IMR-90 (cell line): ENCODE data around the gene NLGN1. TPM values are rescaled to one million over a fixed set of nuclear protein-coding genes. Genes with fewer than 3 reads are reported as not detected.

Source experiments
- ATAC-seq: fragments of 200-7000 bp; cut with Tn5 transposase; 2 replicates; pipeline ENCODE4 v1.9.1; 2020; ENCODE audit warnings: low read depth, mild to moderate bottlenecking, moderate library complexity
- BruUV-seq: library from RNA; stranded (reverse); fragments of 400-500 nt; replicated peaks from 2 replicates; lab custom pipeline; 2021; lab: Mats Ljungman, UMichigan
- CTCF ChIA-PET: fragments of 300-600 bp; formaldehyde crosslinking; extraction: SDS; loops from one replicate; lab custom pipeline; 2021; ENCODE audit warnings: antibody characterized with exemption; lab: Yijun Ruan, JAX
- POLR2A ChIA-PET: fragments of 300-600 bp; sonication (Branson Sonifier 250); formaldehyde crosslinking; loops from one replicate; lab custom pipeline; 2022; ENCODE audit warnings: antibody characterized with exemption; ENCODE audit not compliant: unreplicated experiment; lab: Charles Lee
- DNase-seq: peaks from one replicate; pipeline ENCODE4 v3.0.0; 2013
- H2AFZ ChIP-seq: replicated peaks from 2 replicates; pipeline ENCODE3; 2013; ENCODE audit warnings: low read length, mild to moderate bottlenecking; ENCODE audit not compliant: poor library complexity
- H2AK5ac ChIP-seq: 2 replicates; pipeline ENCODE4 v1.6.1; 2013; ENCODE audit warnings: low read depth, low read length, inconsistent platforms
- H2AK9ac ChIP-seq: replicated peaks from 2 replicates; pipeline ENCODE3; 2013; ENCODE audit warnings: mild to moderate bottlenecking, low read depth, low read length, moderate library complexity; ENCODE audit not compliant: poor library complexity
- H2BK120ac ChIP-seq: 2 replicates; pipeline ENCODE4 v1.6.1; 2013; ENCODE audit warnings: low read depth, low read length, inconsistent platforms
- H2BK15ac ChIP-seq: 3 replicates; pipeline ENCODE4 v1.6.1; 2013; ENCODE audit warnings: low read depth, low read length, inconsistent platforms
- H2BK20ac ChIP-seq: 2 replicates; pipeline ENCODE4 v1.6.1; 2013; ENCODE audit warnings: low read depth, mild to moderate bottlenecking, inconsistent platforms, low read length, moderate library complexity
- H2BK5ac ChIP-seq: 2 replicates; pipeline ENCODE4 v1.6.1; 2013; ENCODE audit warnings: mild to moderate bottlenecking, low read depth, low read length, inconsistent platforms; ENCODE audit not compliant: poor library complexity, severe bottlenecking
- H3K14ac ChIP-seq: replicated peaks from 2 replicates; pipeline ENCODE4 v1.6.1; 2013; ENCODE audit warnings: low read depth, low read length, inconsistent platforms
- H3K18ac ChIP-seq: 2 replicates; pipeline ENCODE4 v1.6.1; 2013; ENCODE audit warnings: low read depth, low read length, control low read depth
- H3K23ac ChIP-seq: 2 replicates; pipeline ENCODE4 v1.6.1; 2013; ENCODE audit warnings: low read depth, low read length, inconsistent platforms
- H3K27ac ChIP-seq: 2 replicates; pipeline ENCODE4 v1.5.1; 2013; ENCODE audit warnings: mild to moderate bottlenecking, control low read depth, low read length; ENCODE audit not compliant: insufficient read depth
- H3K27me3 ChIP-seq: 2 replicates; pipeline ENCODE4 v1.6.1; 2013; ENCODE audit warnings: low read length; ENCODE audit not compliant: control insufficient read depth, insufficient read depth
- H3K36me3 ChIP-seq: 2 replicates; pipeline ENCODE4 v1.6.1; 2013; ENCODE audit warnings: low read length, mixed read lengths; ENCODE audit not compliant: control insufficient read depth, insufficient read depth
- H3K4ac ChIP-seq: 2 replicates; pipeline ENCODE4 v1.6.1; 2013; ENCODE audit warnings: low read depth, low read length, inconsistent platforms
- H3K4me1 ChIP-seq: 2 replicates; pipeline ENCODE4 v1.6.1; 2013; ENCODE audit warnings: low read length, mixed read lengths; ENCODE audit not compliant: control insufficient read depth, insufficient read depth
- H3K4me2 ChIP-seq: 2 replicates; pipeline ENCODE4 v1.6.1; 2013; ENCODE audit warnings: low read depth, mild to moderate bottlenecking, control low read depth, low read length, moderate library complexity
- H3K4me3 ChIP-seq: 2 replicates; pipeline ENCODE4 v1.5.1; 2013; ENCODE audit warnings: low read depth, mild to moderate bottlenecking, control low read depth, low read length, moderate library complexity; ENCODE audit not compliant: insufficient read depth
- H3K56ac ChIP-seq: 2 replicates; pipeline ENCODE4 v1.6.1; 2013; ENCODE audit warnings: low read length, inconsistent platforms; ENCODE audit not compliant: insufficient read depth; ENCODE audit errors: extremely low read depth
- H3K79me1 ChIP-seq, 2 experiments: 2 replicates each; pipeline ENCODE4 v1.6.1; 2013; ENCODE audit warnings: low read length in 2 of 2, inconsistent platforms in 1 of 2, low read depth in 1 of 2
- H3K9ac ChIP-seq: 2 replicates; pipeline ENCODE4 v1.6.1; 2013; ENCODE audit warnings: low read depth, low read length, control low read depth
- H3K9me1 ChIP-seq: 2 replicates; pipeline ENCODE4 v1.6.1; 2013; ENCODE audit warnings: low read length, inconsistent platforms; ENCODE audit not compliant: insufficient read depth
- H3K9me3 ChIP-seq: 2 replicates; pipeline ENCODE4 v1.6.1; 2013; ENCODE audit warnings: low read length; ENCODE audit not compliant: control insufficient read depth, insufficient read depth
- H4K20me1 ChIP-seq: 2 replicates; pipeline ENCODE4 v1.6.1; 2013; ENCODE audit warnings: low read length, inconsistent platforms; ENCODE audit not compliant: insufficient read depth
- H4K5ac ChIP-seq: 2 replicates; pipeline ENCODE4 v1.6.1; 2013; ENCODE audit warnings: mild to moderate bottlenecking, low read depth, low read length, control low read depth
- H4K8ac ChIP-seq, 2 experiments: 2 replicates each; pipeline ENCODE4 v1.6.1; 2013; ENCODE audit warnings: low read depth in 2 of 2, low read length in 2 of 2, control low read depth in 1 of 2, inconsistent platforms in 1 of 2
- H4K91ac ChIP-seq: 2 replicates; pipeline ENCODE4 v1.6.1; 2013; ENCODE audit warnings: low read depth, low read length, inconsistent platforms; ENCODE audit not compliant: insufficient read depth
- BHLHE40 ChIP-seq: fragments of 150-350 bp; IDR thresholded peaks from 2 replicates; pipeline ENCODE4 v1.6.1; 2016; ENCODE audit warnings: mild to moderate bottlenecking, low read depth, low read length
- CEBPB ChIP-seq: IDR thresholded peaks from 2 replicates; pipeline ENCODE4 v1.6.1; 2012; ENCODE audit warnings: low read depth, low read length, improper control_type of control experiment
- CHD1 ChIP-seq: IDR thresholded peaks from 2 replicates; pipeline ENCODE4 v1.6.1; 2012; ENCODE audit warnings: low read depth, low read length, improper control_type of control experiment
- FOS ChIP-seq: fragments of 150-350 bp; IDR thresholded peaks from 2 replicates; pipeline ENCODE4 v1.6.1; 2016; ENCODE audit warnings: low read depth, low read length
- MAFK ChIP-seq: IDR thresholded peaks from 2 replicates; pipeline ENCODE4 v1.6.1; 2012; ENCODE audit warnings: low read depth, low read length, improper control_type of control experiment
- MAZ ChIP-seq: IDR thresholded peaks from 2 replicates; pipeline ENCODE4 v1.6.1; 2012; ENCODE audit warnings: low read depth, mild to moderate bottlenecking, low read length, improper control_type of control experiment, moderate library complexity, borderline replicate concordance
- MXI1 ChIP-seq: IDR thresholded peaks from 2 replicates; pipeline ENCODE4 v1.6.1; 2012; ENCODE audit warnings: low read depth, mild to moderate bottlenecking, low read length, moderate library complexity, borderline replicate concordance
- POLR2A ChIP-seq: IDR thresholded peaks from 2 replicates; pipeline ENCODE4 v1.6.1; 2012; ENCODE audit warnings: mild to moderate bottlenecking, low read depth, low read length
- RCOR1 ChIP-seq: IDR thresholded peaks from 2 replicates; pipeline ENCODE4 v1.6.1; 2012; ENCODE audit warnings: mild to moderate bottlenecking, low read length, improper control_type of control experiment; ENCODE audit not compliant: insufficient replicate concordance
- RFX5 ChIP-seq: IDR thresholded peaks from 2 replicates; pipeline ENCODE4 v1.8.0; 2012; ENCODE audit warnings: low read depth, mild to moderate bottlenecking, low read length, moderate library complexity
- SMC3 ChIP-seq: fragments of 150-350 bp; IDR thresholded peaks from 2 replicates; pipeline ENCODE4 v1.6.1; 2016; ENCODE audit warnings: low read depth, mild to moderate bottlenecking, antibody characterized with exemption, low read length, moderate library complexity
- WGBS, 2 experiments: methylation state at CpG; one replicate each; pipeline versions ENCODE4 v1.1.5 to v1.1.7; 2013; ENCODE audit warnings: missing lambda C conversion rate in 2 of 2; ENCODE audit not compliant: insufficient read length in 1 of 2; ENCODE audit errors: extremely low coverage in 2 of 2; 5-methylcytosine and 5-hydroxymethylcytosine counted together
- dilution Hi-C: fragments of 300-500 bp; cut with HindIII; formaldehyde crosslinking; loops from one replicate; pipeline ENCODE4 v1.14.3; 2018; ENCODE audit warnings: low sequenced_read_pairs; ENCODE audit not compliant: unreplicated experiment
- in situ Hi-C: fragments of 300-500 bp; cut with MboI; formaldehyde crosslinking; loops from 3 replicates; pipeline ENCODE4 v1.14.3; 2019; ENCODE audit warnings: low sequenced_read_pairs, inconsistent platforms, mixed read lengths
- intact Hi-C: fragments of 100-400 bp; cut with micrococcal nuclease; formaldehyde crosslinking; loops from 2 replicates; pipeline ENCODE4 v1.10.0; 2022
- polyA plus RNA-seq, 3 experiments: library from polyadenylated mRNA; depleted of rRNA; stranded (reverse); fragments of >200 nt; gene quantifications; 2 replicates each; pipeline ENCODE4 v1.2.3, GENCODE V29; 2012; ENCODE audit warnings: low replicate concordance in 1 of 3
- total RNA-seq: library from RNA; depleted of rRNA; stranded (reverse); fragments of >200 nt; gene quantifications from 2 replicates; pipeline ENCODE4 v1.2.3, GENCODE V29; 2012
- TF ChIP-seq, protein P1 (sequence below): conservative IDR thresholded peaks from 2 replicates; pipeline ENCODE4 v1.5.1; 2012; ENCODE audit warnings: mild to moderate bottlenecking, low read depth, low read length, improper control_type of control experiment
- TF ChIP-seq, protein P2 (sequence below): fragments of 150-350 bp; IDR thresholded peaks from 2 replicates; pipeline ENCODE4 v1.6.1; 2016; ENCODE audit warnings: low read depth, mild to moderate bottlenecking, low read length, moderate library complexity, borderline replicate concordance
- TF ChIP-seq, protein P3 (sequence below): fragments of 150-350 bp; IDR thresholded peaks from 2 replicates; pipeline ENCODE4 v1.6.1; 2017; ENCODE audit warnings: mild to moderate bottlenecking, antibody characterized with exemption, low read length, low read depth

Gene NLGN1
- total and polyA plus RNA-seq, 2 of the 4 experiments (the other 2 are of a cell fraction): 1.8 to 12.5 TPM

DNA sequence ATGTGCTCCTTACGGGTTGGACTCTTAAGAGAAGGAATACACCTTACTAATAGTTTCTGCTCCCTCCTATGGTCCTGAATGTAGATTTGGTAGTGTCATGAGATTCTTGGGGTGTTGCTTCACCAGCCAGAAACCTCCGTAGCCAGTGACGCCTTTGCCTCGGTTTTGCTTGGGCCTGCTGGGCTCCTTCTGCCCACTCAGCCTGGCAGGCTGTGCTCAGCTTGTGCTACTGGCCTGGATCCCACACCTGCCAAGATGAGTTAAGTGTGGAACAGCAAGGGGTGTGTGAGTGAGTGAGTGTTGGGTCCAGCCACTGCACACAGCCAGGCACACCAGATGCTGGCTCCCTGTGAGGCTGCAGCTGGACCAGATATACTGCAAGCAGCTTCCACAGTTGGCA is 560.1 kb downstream of the NLGN1 start:
- H3K27me3 ChIP-seq: no peaks in the 10 kb centered on the region
- H3K23ac ChIP-seq: no peak overlapping the region
- WGBS, 2 experiments: no CpG with 5 or more reads among the region's 4 CpGs
- H2AFZ ChIP-seq: no peak overlapping the region
- H2AK5ac ChIP-seq: no peak overlapping the region
- H4K91ac ChIP-seq: no peak overlapping the region
- no peak overlapping the region for H3K4me2 ChIP-seq
- H3K9me1 ChIP-seq: no peaks in the 10 kb centered on the region
- CTCF ChIA-PET: no interaction called here
- H3K4me3 ChIP-seq: no peak overlapping the region
- TF ChIP-seq MAFK (no peak), SMC3 (no peak), POLR2A (no peak), BHLHE40 (no peak), RCOR1 (no peak), CHD1 (no peak), MXI1 (no peak), RFX5 (no peak), MAZ (no peak), CEBPB (no peak), FOS (no peak)
- TF ChIP-seq, protein P1, sequence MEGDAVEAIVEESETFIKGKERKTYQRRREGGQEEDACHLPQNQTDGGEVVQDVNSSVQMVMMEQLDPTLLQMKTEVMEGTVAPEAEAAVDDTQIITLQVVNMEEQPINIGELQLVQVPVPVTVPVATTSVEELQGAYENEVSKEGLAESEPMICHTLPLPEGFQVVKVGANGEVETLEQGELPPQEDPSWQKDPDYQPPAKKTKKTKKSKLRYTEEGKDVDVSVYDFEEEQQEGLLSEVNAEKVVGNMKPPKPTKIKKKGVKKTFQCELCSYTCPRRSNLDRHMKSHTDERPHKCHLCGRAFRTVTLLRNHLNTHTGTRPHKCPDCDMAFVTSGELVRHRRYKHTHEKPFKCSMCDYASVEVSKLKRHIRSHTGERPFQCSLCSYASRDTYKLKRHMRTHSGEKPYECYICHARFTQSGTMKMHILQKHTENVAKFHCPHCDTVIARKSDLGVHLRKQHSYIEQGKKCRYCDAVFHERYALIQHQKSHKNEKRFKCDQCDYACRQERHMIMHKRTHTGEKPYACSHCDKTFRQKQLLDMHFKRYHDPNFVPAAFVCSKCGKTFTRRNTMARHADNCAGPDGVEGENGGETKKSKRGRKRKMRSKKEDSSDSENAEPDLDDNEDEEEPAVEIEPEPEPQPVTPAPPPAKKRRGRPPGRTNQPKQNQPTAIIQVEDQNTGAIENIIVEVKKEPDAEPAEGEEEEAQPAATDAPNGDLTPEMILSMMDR: no peak
- TF ChIP-seq, protein P2, sequence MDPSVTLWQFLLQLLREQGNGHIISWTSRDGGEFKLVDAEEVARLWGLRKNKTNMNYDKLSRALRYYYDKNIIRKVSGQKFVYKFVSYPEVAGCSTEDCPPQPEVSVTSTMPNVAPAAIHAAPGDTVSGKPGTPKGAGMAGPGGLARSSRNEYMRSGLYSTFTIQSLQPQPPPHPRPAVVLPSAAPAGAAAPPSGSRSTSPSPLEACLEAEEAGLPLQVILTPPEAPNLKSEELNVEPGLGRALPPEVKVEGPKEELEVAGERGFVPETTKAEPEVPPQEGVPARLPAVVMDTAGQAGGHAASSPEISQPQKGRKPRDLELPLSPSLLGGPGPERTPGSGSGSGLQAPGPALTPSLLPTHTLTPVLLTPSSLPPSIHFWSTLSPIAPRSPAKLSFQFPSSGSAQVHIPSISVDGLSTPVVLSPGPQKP: no peak
- TF ChIP-seq, protein P3, sequence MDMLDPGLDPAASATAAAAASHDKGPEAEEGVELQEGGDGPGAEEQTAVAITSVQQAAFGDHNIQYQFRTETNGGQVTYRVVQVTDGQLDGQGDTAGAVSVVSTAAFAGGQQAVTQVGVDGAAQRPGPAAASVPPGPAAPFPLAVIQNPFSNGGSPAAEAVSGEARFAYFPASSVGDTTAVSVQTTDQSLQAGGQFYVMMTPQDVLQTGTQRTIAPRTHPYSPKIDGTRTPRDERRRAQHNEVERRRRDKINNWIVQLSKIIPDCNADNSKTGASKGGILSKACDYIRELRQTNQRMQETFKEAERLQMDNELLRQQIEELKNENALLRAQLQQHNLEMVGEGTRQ: no peak
- no peak overlapping the region for H2AK9ac ChIP-seq
- H3K79me1 ChIP-seq: no peaks in the 10 kb centered on the region
- no TSS peak for BruUV-seq
- H2BK120ac ChIP-seq: no peak overlapping the region
- no peaks in the 10 kb centered on the region for H3K4me1 ChIP-seq
- H2BK5ac ChIP-seq: no peak overlapping the region
- POLR2A ChIA-PET: no interaction called here
- peaks cover 4% of the 10 kb centered on the region; the same call in 1 of the 2 replicates for H3K9me3 ChIP-seq
- H3K36me3 ChIP-seq: no peaks in the 10 kb centered on the region
- H3K56ac ChIP-seq: no peak overlapping the region
- H2BK15ac ChIP-seq: no peak overlapping the region
- H3K18ac ChIP-seq: no peak overlapping the region
- H4K20me1 ChIP-seq: no peaks in the 10 kb centered on the region
- no peak overlapping the region for H2BK20ac ChIP-seq
- dilution Hi-C loops (no loop called here), intact Hi-C loops (no loop called here), in situ Hi-C loops (no loop called here)
- ATAC-seq: no peak
- no peak overlapping the region for H3K14ac ChIP-seq
- H4K5ac ChIP-seq: no peak overlapping the region
- H3K27ac ChIP-seq: no peak overlapping the region
- no peak for DNase-seq
- no peak overlapping the region for H4K8ac ChIP-seq
- no peak overlapping the region for H3K9ac ChIP-seq
- H3K4ac ChIP-seq: no peak overlapping the region
